Urinary bladder (tissue), 4 donors: ENCODE results near the gene NMUR1. TPM values are rescaled to one million over a fixed set of nuclear protein-coding genes. Genes with fewer than 3 reads are reported as not detected.

Experiments
- DNase-seq: peaks from one replicate; pipeline ENCODE4 v3.0.0-alpha.2; 2015; ENCODE audit errors: extremely low spot score
- H3K27ac ChIP-seq: one replicate; pipeline ENCODE4 v1.5.1; 2013; ENCODE audit warnings: low read depth, mild to moderate bottlenecking, moderate library complexity
- H3K36me3 ChIP-seq: one replicate; pipeline ENCODE4 v1.6.1; 2013; ENCODE audit warnings: mild to moderate bottlenecking, moderate library complexity; ENCODE audit not compliant: insufficient read depth
- H3K4me1 ChIP-seq: one replicate; pipeline ENCODE4 v1.6.1; 2013; ENCODE audit warnings: mild to moderate bottlenecking, moderate library complexity; ENCODE audit not compliant: insufficient read depth
- H3K4me3 ChIP-seq: one replicate; pipeline ENCODE4 v1.5.1; 2013; ENCODE audit warnings: low read depth, low read length
- WGBS: extraction: QIAGEN DNeasy Blood & Tissue Kit; methylation state at CpG from one replicate; pipeline ENCODE4 v1.1.7; 2013; 5-methylcytosine and 5-hydroxymethylcytosine counted together
- polyA plus RNA-seq: library from polyadenylated mRNA; stranded (reverse); fragments of 200-250 nt; gene quantifications from one replicate; pipeline ENCODE4 v1.2.3, GENCODE V29; 2013
- total RNA-seq: library from RNA; depleted of rRNA; stranded (reverse); fragments of >200 nt; gene quantifications from one replicate; pipeline ENCODE4 v1.2.3, GENCODE V29; 2014
- donor health status: healthy with polysubstance abuse.
- donor health status: healthy.

The NMUR1 gene
- total and polyA plus RNA-seq, 2 donors, result 0.26 to 0.54 TPM

- no peaks in the 10 kb centered on the region for H3K4me1 ChIP-seq
- no peaks in the 10 kb centered on the region for H3K36me3 ChIP-seq
- no peak for DNase-seq
- H3K4me3 ChIP-seq, result no peak overlapping the region
- no peak overlapping the region for H3K27ac ChIP-seq
- 44% methylated on average over 14 of the region's 14 CpGs for WGBS
These were observed 15.1 kb upstream of the NMUR1 start for GRCh38 chr2:231545105-231545902.

- no peak for DNase-seq
- no peaks in the 10 kb centered on the region for H3K36me3 ChIP-seq
- no peaks in the 10 kb centered on the region for H3K4me1 ChIP-seq
- no peak overlapping the region for H3K4me3 ChIP-seq
- no peak overlapping the region for H3K27ac ChIP-seq
- WGBS, result 57% methylated on average over 3 of the region's 3 CpGs
These were observed 11.9 kb upstream of the NMUR1 start for GRCh38 chr2:231542136-231542535.

GRCh38 chr2:231541645-231542044 lies 11.4 kb upstream of the NMUR1 start:
- Histone ChIP-seq H3K36me3 (no peaks in the 10 kb centered on the region), H3K4me1 (no peaks in the 10 kb centered on the region), H3K27ac (no peak overlapping the region), H3K4me3 (no peak overlapping the region)
- DNase-seq, result no peak
- WGBS, result 55% methylated on average over 11 of the region's 11 CpGs

- no peaks in the 10 kb centered on the region for H3K4me1 ChIP-seq
- 92% methylated on average over 4 of the region's 4 CpGs for WGBS
- no peaks in the 10 kb centered on the region for H3K36me3 ChIP-seq
- H3K4me3 ChIP-seq, result no peak overlapping the region
- DNase-seq, result no peak
- no peak overlapping the region for H3K27ac ChIP-seq
These were observed 9.7 kb upstream of the NMUR1 start for GRCh38 chr2:231539991-231540390.

- Histone ChIP-seq H3K4me1 (no peaks in the 10 kb centered on the region), H3K4me3 (no peak overlapping the region), H3K27ac (no peak overlapping the region), H3K36me3 (no peaks in the 10 kb centered on the region)
- WGBS, result 74% methylated on average over 6 of the region's 6 CpGs
- no peak for DNase-seq
These were observed 5.7 kb upstream of the NMUR1 start for GRCh38 chr2:231535961-231536360.

- no peak for DNase-seq
- Histone ChIP-seq H3K4me3 (no peak overlapping the region), H3K4me1 (no peaks in the 10 kb centered on the region), H3K27ac (no peak overlapping the region), H3K36me3 (no peaks in the 10 kb centered on the region)
- 91% methylated on average over 7 of the region's 7 CpGs for WGBS
These were observed 3.5 kb upstream of the NMUR1 start for GRCh38 chr2:231533777-231534125.

GRCh38 chr2:231533086-231533776 lies 3.0 kb upstream of the NMUR1 start:
- no peaks in the 10 kb centered on the region for H3K36me3 ChIP-seq
- DNase-seq, result no peak

GRCh38 chr2:231532756-231533035 lies 2.5 kb upstream of the NMUR1 start:
- 98% methylated on average over 4 of the region's 4 CpGs for WGBS
- Histone ChIP-seq H3K27ac (no peak overlapping the region), H3K4me1 (no peaks in the 10 kb centered on the region), H3K36me3 (no peaks in the 10 kb centered on the region), H3K4me3 (no peak overlapping the region)
- DNase-seq, result no peak

More at GRCh38 chr2:231533086-231533776, 3.0 kb upstream of the NMUR1 start:
- no peaks in the 10 kb centered on the region for H3K4me1 ChIP-seq
- H3K27ac ChIP-seq, result no peak overlapping the region
- 69% methylated on average over 8 of the region's 8 CpGs for WGBS
- H3K4me3 ChIP-seq, result no peak overlapping the region

- DNase-seq, result no peak
- Histone ChIP-seq H3K4me1 (no peaks in the 10 kb centered on the region), H3K4me3 (no peak overlapping the region), H3K27ac (no peak overlapping the region), H3K36me3 (no peaks in the 10 kb centered on the region)
- 84% methylated on average over 16 of the region's 16 CpGs for WGBS
These were observed 1.9 kb upstream of the NMUR1 start for GRCh38 chr2:231531883-231532755.

GRCh38 chr2:231531466-231531865 lies 1.2 kb upstream of the NMUR1 start:
- no peaks in the 10 kb centered on the region for H3K4me1 ChIP-seq
- no peak for DNase-seq
- no peak overlapping the region for H3K4me3 ChIP-seq
- 92% methylated on average over 6 of the region's 6 CpGs for WGBS
- no peak overlapping the region for H3K27ac ChIP-seq
- no peaks in the 10 kb centered on the region for H3K36me3 ChIP-seq

GRCh38 chr2:231528636-231529030 lies 1.6 kb downstream of the NMUR1 start:
- WGBS, result 97% methylated on average over 9 of the region's 9 CpGs
- no peaks in the 10 kb centered on the region for H3K36me3 ChIP-seq
- H3K27ac ChIP-seq, result no peak overlapping the region
- H3K4me1 ChIP-seq, result no peaks in the 10 kb centered on the region
- DNase-seq, result no peak
- no peak overlapping the region for H3K4me3 ChIP-seq

- DNase-seq, result no peak
- no peaks in the 10 kb centered on the region for H3K4me1 ChIP-seq
- H3K36me3 ChIP-seq, result no peaks in the 10 kb centered on the region
- H3K4me3 ChIP-seq, result no peak overlapping the region
- no peak overlapping the region for H3K27ac ChIP-seq
- WGBS, result 93% methylated on average over 30 of the region's 30 CpGs
These were observed 2.1 kb downstream of the NMUR1 start for GRCh38 chr2:231527955-231528635.

- Histone ChIP-seq H3K4me3 (no peak overlapping the region), H3K4me1 (no peaks in the 10 kb centered on the region), H3K36me3 (no peaks in the 10 kb centered on the region), H3K27ac (no peak overlapping the region)
- DNase-seq, result no peak
- 87% methylated on average over 7 of the region's 7 CpGs for WGBS
These were observed 3.2 kb downstream of the NMUR1 start for GRCh38 chr2:231527091-231527395.
